Thyroid gland (tissue), 4 donors: ENCODE results near the gene FOXK1. TPM values are rescaled to one million over a fixed set of nuclear protein-coding genes. Genes with fewer than 3 reads are reported as not detected.
A peak's percentile ranks its signal among the peaks of the same experiment; 100 is the strongest.

Experiments
- DNase-seq, 2 donors: peaks; one replicate each; pipeline ENCODE4 v3.0.0-alpha.2; 2019
- H3K27ac ChIP-seq, 3 donors: fragments of 200-600 bp; sonication (generic); 1 replicate in 2 of 3; 2 replicates in 1 of 3; pipeline ENCODE4 v1.5.1; 2016 to 2019; ENCODE audit warnings: mild to moderate bottlenecking in 1 of 3, moderate library complexity in 1 of 3
- H3K27me3 ChIP-seq: fragments of 200-600 bp; sonication (generic); one replicate; pipeline ENCODE4 v1.5.1; 2019
- H3K36me3 ChIP-seq, 2 donors: fragments of 200-600 bp; sonication (generic); one replicate each; pipeline ENCODE4 v1.5.1; 2016 to 2019
- H3K4me1 ChIP-seq, 2 donors: fragments of 200-600 bp; sonication (generic); one replicate each; pipeline ENCODE4 v1.5.1; 2017 to 2019
- H3K4me3 ChIP-seq, 3 donors: fragments of 200-600 bp; sonication (generic); replicated peaks in 1 of 3; 1 replicate in 2 of 3; 2 replicates in 1 of 3; pipeline ENCODE4 v1.5.1; 2016; ENCODE audit warnings: mild to moderate bottlenecking in 1 of 3
- H3K9me3 ChIP-seq: fragments of 200-600 bp; sonication (generic); one replicate; pipeline ENCODE4 v1.5.1; 2017
- CTCF ChIP-seq, 6 experiments: fragments of 200-600 bp in 3 of 6; fragments of 450-650 bp in 3 of 6; sonication (generic) in 3 of 6; IDR thresholded peaks; one replicate each; pipeline ENCODE4 v1.5.1; 2016 to 2019; ENCODE audit warnings: antibody characterized with exemption in 6 of 6, mild to moderate bottlenecking in 2 of 6, inconsistent platforms in 1 of 6, moderate library complexity in 1 of 6
- POLR2A ChIP-seq, 2 donors: fragments of 450-650 bp; IDR thresholded peaks; one replicate each; pipeline ENCODE4 v1.6.1; 2017; ENCODE audit warnings: antibody characterized with exemption in 2 of 2, mild to moderate bottlenecking in 2 of 2, moderate library complexity in 1 of 2
- WGBS, 2 donors: methylation state at CpG; one replicate each; pipeline ENCODE4 v1.1.5; 2017; 5-methylcytosine and 5-hydroxymethylcytosine counted together
- intact Hi-C: fragments of 100-400 bp; cut with DNase I; formaldehyde crosslinking; loops from one replicate; pipeline ENCODE4 v1.15.1; 2023
- total RNA-seq, 4 donors: library from RNA; depleted of rRNA; stranded (reverse); fragments of >200 nt; gene quantifications; one replicate each; pipeline ENCODE4 v1.2.3, GENCODE V29; 2016

The FOXK1 gene
- total RNA-seq, 4 donors from 2014 or later = 15.0 to 33.0 (median 20.7) TPM

GRCh38 chr7:4774658-4775249 is 92.7 kb downstream of the FOXK1 start:
- DNase-seq = peak in 1 of 2 donors; percentile 45
- intact Hi-C loops = no loop called here
- Histone ChIP-seq H3K4me1 (peaks cover 14 to 26% of the 10 kb centered on the region in 2 donors), H3K27me3 (no peaks in the 10 kb centered on the region), H3K27ac (peak overlapping the region; percentile 89 to 98 (median 91)), H3K4me3 (peak overlapping the region; percentile 13 to 86 (median 80)), H3K36me3 (no peaks in the 10 kb centered on the region), H3K9me3 (no peaks in the 10 kb centered on the region)
- no peak for TF ChIP-seq CTCF (IDR thresholded peaks at IDR 0.05)
- TF ChIP-seq POLR2A (IDR thresholded peaks at IDR 0.05) = no peak
- WGBS, 2 donors = 11 to 16% methylated on average over 22 to 23 of the region's 24 CpGs

DNA sequence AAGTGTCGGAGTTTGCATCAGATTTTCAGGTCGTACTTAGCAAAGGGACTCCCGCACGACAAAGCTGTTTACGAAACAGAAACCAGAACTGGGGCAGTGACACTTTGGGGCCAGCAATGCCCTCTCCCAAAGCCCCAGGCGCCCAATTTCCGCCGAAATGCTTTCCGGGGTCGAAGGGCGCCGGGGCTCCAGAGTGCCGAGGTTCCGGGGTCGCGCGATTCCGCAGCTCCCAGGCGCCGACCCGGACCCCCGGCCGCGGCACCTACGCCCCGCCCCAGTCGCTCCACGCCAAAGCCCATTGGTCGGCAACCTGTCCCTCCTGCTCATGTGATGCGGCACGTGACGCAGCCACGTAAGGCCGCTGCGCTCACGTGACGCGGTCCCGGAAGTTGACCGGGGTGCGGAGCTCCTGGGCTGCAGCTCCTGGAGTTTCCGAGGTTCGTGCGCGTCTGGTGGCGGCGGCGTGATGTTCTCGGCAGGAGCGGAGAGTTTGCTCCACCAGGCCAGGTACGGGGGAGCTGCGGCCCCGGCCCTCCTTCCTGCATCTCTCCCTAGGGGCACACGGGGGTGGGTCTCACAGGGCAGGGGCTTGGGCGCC is 93.3 kb downstream of the FOXK1 start, which contains the start of gene AP5Z1:
Gene AP5Z1 (plus strand): TSS at position 374 of the 598 bp plus-strand sequence. CDS start 93 bp downstream, at position 467.
- TF ChIP-seq POLR2A (IDR thresholded peaks at IDR 0.05) = peak; percentile 40 to 91
- TF ChIP-seq CTCF (IDR thresholded peaks at IDR 0.05) = no peak
- no peaks in the 10 kb centered on the region for H3K9me3 ChIP-seq
- intact Hi-C loops = no loop called here
- peak; percentile 96 to 98 for DNase-seq
- peaks cover 12 to 22% of the 10 kb centered on the region in 2 donors for H3K4me1 ChIP-seq
- H3K4me3 ChIP-seq = peak within 1 kb of the TSS; percentile 49 to 86 (median 80)
- WGBS, 2 donors = 0 to 1% methylated on average over 5 to 26 of the region's 55 CpGs
- no peaks in the 10 kb centered on the region for H3K27me3 ChIP-seq
- peak within 1 kb of the TSS; percentile 89 to 98 (median 91) for H3K27ac ChIP-seq
- no peaks in the 10 kb centered on the region for H3K36me3 ChIP-seq

DNA sequence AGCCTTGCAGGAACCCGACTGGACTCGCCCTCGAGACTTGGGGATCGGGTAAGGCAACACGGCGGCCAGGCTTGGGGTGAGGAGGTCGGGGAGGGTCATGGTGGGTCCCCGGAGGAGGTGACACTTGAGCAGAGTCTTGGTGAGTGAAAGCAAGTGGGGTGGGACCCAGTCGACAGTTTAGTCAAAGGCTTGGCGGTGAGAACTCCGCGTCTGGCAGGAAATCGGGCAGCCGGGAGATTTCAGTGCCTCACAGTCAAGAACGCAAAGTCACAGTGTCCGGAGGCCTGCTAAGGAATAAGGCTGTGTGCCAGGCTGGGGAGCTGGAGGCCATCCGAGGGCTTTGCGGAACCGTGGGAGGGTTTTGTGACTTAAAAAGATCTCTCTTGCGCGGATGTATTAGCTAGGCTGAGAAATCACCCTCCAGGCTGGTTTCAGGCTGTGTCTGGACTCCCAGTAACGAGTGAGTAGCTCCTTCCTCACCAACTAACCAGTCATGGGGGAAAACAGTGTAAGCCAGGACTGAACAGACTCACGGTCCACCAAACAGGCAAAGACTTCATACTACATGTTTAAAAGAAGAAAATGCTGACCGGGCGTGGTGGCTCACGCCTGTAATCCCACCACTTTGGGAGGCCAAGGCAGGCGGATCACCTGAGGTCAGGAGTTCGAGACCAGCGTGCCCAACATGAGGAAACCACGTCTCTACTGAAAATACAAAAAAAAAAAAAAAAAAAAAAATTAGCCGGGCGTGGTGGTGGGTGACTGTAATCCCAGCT is 93.9 kb downstream of the FOXK1 start:
- intact Hi-C loops = no loop called here
- Histone ChIP-seq H3K4me1 (peaks cover 12 to 22% of the 10 kb centered on the region in 2 donors), H3K9me3 (no peaks in the 10 kb centered on the region), H3K4me3 (peak overlapping the region; percentile 49 to 86 (median 80)), H3K27ac (peak overlapping the region; percentile 89 to 98 (median 91)), H3K36me3 (peaks cover 0 to 3% of the 10 kb centered on the region in 2 donors), H3K27me3 (no peaks in the 10 kb centered on the region)
- TF ChIP-seq POLR2A (IDR thresholded peaks at IDR 0.05) (no peak), CTCF (IDR thresholded peaks at IDR 0.05) (no peak)
- peak; percentile 41 to 44 for DNase-seq
- WGBS, 2 donors = 24 to 31% methylated on average over 24 to 30 of the region's 32 CpGs

DNA sequence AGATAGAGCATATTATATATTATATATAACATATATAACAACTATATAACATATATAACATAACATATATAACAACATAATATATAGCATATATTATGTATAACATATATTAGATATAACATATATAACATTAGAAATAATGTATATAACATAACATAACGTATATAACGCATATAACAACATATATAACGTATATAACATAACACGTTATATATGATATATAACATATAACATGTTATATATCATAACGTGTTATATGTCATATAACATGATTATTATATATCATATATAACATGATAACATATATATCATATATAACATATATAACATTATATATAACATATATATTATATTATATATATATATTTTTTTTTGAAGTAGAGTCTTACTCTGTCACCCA is 97.0 kb downstream of the FOXK1 start:
- Histone ChIP-seq H3K27ac (no peak overlapping the region), H3K9me3 (no peaks in the 10 kb centered on the region), H3K4me1 (peaks cover 12 to 21% of the 10 kb centered on the region in 2 donors), H3K36me3 (peaks cover 26 to 33% of the 10 kb centered on the region in 2 donors), H3K27me3 (no peaks in the 10 kb centered on the region), H3K4me3 (no peak overlapping the region)
- intact Hi-C loops = no loop called here
- TF ChIP-seq CTCF (IDR thresholded peaks at IDR 0.05) (no peak), POLR2A (IDR thresholded peaks at IDR 0.05) (no peak)
- DNase-seq = no peak
- WGBS, 2 donors = 91 to 94% methylated on average over 5 of the region's 5 CpGs
